ENCODE results near the gene KLHL40.

Gene KLHL40

GRCh38 chr3:42666577-42666998, 18.7 kb upstream of the KLHL40 start:
- DNase-seq (ENCODE audit: extremely low read depth, low read depth): no peak
- TF ChIP-seq CTCF (IDR thresholded peaks at IDR 0.05; ENCODE audit: low read depth, low read length): no peak

GRCh38 chr3:42667096-42667522, 18.2 kb upstream of the KLHL40 start:
- no peak for DNase-seq (ENCODE audit: extremely low read depth, low read depth)
- TF ChIP-seq CTCF (IDR thresholded peaks at IDR 0.05; ENCODE audit: low read depth, low read length): no peak

- TF ChIP-seq CTCF (IDR thresholded peaks at IDR 0.05; ENCODE audit: low read depth, low read length): no peak
- no peak for DNase-seq (ENCODE audit: extremely low read depth, low read depth)
These were observed 17.6 kb upstream of the KLHL40 start for GRCh38 chr3:42667523-42668412.

GRCh38 chr3:42668413-42668760, 16.9 kb upstream of the KLHL40 start:
- TF ChIP-seq CTCF (IDR thresholded peaks at IDR 0.05; ENCODE audit: low read depth, low read length): no peak
- no peak for DNase-seq (ENCODE audit: extremely low read depth, low read depth)

- no peak for TF ChIP-seq CTCF (IDR thresholded peaks at IDR 0.05; ENCODE audit: low read depth, low read length)
- no peak for DNase-seq (ENCODE audit: extremely low read depth, low read depth)
These were observed 16.5 kb upstream of the KLHL40 start for GRCh38 chr3:42668793-42669217.

GRCh38 chr3:42670051-42670576, 15.2 kb upstream of the KLHL40 start:
- DNase-seq (ENCODE audit: extremely low read depth, low read depth): no peak
- no peak for TF ChIP-seq CTCF (IDR thresholded peaks at IDR 0.05; ENCODE audit: low read depth, low read length)

GRCh38 chr3:42670670-42671069, 14.7 kb upstream of the KLHL40 start:
- DNase-seq (ENCODE audit: extremely low read depth, low read depth): no peak
- TF ChIP-seq CTCF (IDR thresholded peaks at IDR 0.05; ENCODE audit: low read depth, low read length): no peak

Data from AG09319 (cell line).